GM12892 (cell line): Measurements from ENCODE around the gene PIAS1. TPM values are rescaled to one million over a fixed set of nuclear protein-coding genes. Genes with fewer than 3 reads are reported as not detected.
"Not testable (repeated sequence)": the region's sequence is repeated elsewhere in the genome, so short reads cannot be mapped to it uniquely, and the experiment has no call there.

Experiments used
- DNase-seq: peaks from one replicate; pipeline ENCODE4 v3.0.0; 2011; ENCODE audit not compliant: insufficient read length
- FAIRE-seq: peaks from 2 replicates; lab custom pipeline; 2011; peaks lifted over from hg19 to GRCh38; lab: Jason Lieb, UNC
- POLR2A ChIP-seq: IDR thresholded peaks from 2 replicates; pipeline ENCODE4 v1.6.1; 2011; ENCODE audit warnings: low read depth, low read length, control low read depth
- POLR2AphosphoS5 ChIP-seq: IDR thresholded peaks from 2 replicates; pipeline ENCODE4 v1.6.1; 2011; ENCODE audit warnings: low read depth, low read length, control low read depth
- TAF1 ChIP-seq: IDR thresholded peaks from 2 replicates; pipeline ENCODE4 v1.6.1; 2011; ENCODE audit warnings: low read depth, mild to moderate bottlenecking, control low read depth, low read length, borderline replicate concordance
- polyA plus RNA-seq: library from polyadenylated mRNA; unstranded; fragments of >200 nt; gene quantifications from one replicate; pipeline ENCODE4 v1.2.1, GENCODE V29; 2012; ENCODE audit warnings: missing spikeins, inconsistent platforms; ENCODE audit not compliant: missing spikeins

Gene PIAS1
- 32.2 TPM for polyA plus RNA-seq

DNA sequence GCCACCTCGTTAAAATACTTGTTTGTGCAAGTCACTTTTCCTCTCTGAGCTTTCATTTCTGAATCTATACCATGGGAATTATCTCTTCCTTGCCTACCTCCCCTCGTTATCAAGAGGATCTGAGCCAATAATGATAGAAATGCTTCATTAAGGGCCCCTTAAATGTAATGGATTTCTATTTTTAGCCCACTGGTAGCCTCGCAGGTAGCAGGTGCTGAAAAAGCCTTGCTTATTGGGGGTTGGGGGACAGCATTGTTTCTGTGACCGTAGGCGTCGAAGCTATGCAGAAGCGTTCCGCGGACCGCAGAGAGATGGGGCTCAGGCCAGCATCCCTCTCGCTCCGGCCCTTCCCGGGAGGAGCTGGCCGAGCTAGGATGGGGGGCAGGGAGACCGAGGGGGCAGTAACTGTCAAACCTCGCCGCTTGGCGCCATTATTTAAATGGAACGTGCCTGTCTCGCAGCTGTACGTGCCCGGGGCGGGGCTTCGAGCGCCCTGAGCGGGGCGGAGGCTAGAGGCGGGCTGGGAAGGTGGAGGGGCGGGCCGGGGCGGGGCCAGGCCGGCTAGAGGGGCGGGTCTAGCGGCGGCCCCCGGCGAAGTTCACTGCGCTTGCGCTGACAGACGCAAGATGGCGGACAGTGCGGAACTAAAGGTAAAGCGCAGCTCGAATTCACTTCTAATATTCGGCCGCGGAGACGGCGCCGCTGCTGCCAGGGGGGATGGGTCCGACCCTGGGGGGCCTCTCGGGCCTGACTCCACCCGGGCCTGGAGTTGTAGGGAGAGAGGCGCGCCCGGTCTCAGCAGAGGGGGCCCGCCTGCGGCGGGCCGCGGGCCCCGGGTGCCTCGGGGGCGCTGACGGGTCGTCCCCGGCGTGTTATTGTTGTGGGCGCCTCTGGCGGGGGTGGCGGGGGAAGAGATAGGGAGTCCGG, at the start of gene PIAS1:
Gene PIAS1 (plus strand): TSS at position 615 of the 927 bp plus-strand sequence. CDS start 12 bp downstream, at position 627.
- FAIRE-seq (peak; percentile 92), DNase-seq (peak; percentile 78)
- peak; percentile 82 for TF ChIP-seq TAF1
- TF ChIP-seq POLR2A, result peak; percentile 85
- peak; percentile 75 for TF ChIP-seq POLR2AphosphoS5

GRCh38 chr15:68007642-68008041, 46.5 kb upstream of the PIAS1 start:
- not testable (repeated sequence) for DNase-seq, FAIRE-seq

GRCh38 chr15:68010361-68011153, 43.6 kb upstream of the PIAS1 start:
- TF ChIP-seq POLR2AphosphoS5 (no peak), TAF1 (no peak), POLR2A (no peak)
- DNase-seq, result no peak
- no peak for FAIRE-seq

- DNase-seq (no peak), FAIRE-seq (no peak)
- TF ChIP-seq TAF1 (no peak), POLR2AphosphoS5 (no peak), POLR2A (no peak)
These were observed 41.2 kb upstream of the PIAS1 start for GRCh38 chr15:68012911-68013310.

DNA sequence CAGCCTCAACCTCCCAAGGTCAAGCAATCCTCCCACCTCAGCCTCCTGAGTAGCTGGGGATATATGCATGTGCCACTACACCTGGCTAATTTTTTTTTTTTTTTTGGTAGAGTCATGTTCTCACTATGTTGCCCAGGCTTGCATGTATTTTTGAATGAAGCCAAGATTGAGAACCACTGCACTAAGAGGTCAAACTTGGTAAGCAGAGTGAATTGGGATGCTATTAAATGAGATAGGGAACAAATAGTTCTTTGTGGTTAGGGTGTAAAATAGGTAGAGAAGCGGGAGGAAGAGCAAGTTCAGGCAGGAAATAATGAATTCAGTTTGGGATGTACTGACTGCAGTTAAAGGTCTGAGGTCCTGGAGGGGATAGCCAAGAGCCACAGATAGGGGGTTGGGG, 39.9 kb upstream of the PIAS1 start:
- DNase-seq, result no peak
- no peak for FAIRE-seq
- TF ChIP-seq TAF1 (no peak), POLR2A (no peak), POLR2AphosphoS5 (no peak)

DNA sequence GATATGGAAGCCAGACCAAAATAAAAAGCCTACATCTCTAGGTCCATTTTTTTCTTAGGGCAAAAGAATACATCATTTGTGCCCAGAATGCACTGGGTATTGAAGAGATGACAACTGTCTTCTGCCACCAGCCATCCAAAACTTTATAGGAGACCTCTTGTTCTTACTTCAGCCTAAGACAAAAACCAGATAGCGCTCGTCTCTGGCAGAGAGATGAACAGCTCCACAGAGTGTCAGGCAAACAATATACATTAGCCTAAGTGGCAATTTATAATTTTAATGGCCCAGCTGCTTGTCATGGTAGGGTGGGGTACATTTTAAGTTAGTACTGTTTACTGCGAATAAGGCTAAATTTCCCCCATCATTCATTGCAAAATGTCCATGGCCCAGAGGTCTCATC, 38.9 kb upstream of the PIAS1 start:
- DNase-seq (no peak), FAIRE-seq (no peak)
- TF ChIP-seq TAF1 (no peak), POLR2A (no peak), POLR2AphosphoS5 (no peak)

- no peak for DNase-seq
- no peak for FAIRE-seq
These were observed 36.9 kb upstream of the PIAS1 start for GRCh38 chr15:68017201-68017600.

DNA sequence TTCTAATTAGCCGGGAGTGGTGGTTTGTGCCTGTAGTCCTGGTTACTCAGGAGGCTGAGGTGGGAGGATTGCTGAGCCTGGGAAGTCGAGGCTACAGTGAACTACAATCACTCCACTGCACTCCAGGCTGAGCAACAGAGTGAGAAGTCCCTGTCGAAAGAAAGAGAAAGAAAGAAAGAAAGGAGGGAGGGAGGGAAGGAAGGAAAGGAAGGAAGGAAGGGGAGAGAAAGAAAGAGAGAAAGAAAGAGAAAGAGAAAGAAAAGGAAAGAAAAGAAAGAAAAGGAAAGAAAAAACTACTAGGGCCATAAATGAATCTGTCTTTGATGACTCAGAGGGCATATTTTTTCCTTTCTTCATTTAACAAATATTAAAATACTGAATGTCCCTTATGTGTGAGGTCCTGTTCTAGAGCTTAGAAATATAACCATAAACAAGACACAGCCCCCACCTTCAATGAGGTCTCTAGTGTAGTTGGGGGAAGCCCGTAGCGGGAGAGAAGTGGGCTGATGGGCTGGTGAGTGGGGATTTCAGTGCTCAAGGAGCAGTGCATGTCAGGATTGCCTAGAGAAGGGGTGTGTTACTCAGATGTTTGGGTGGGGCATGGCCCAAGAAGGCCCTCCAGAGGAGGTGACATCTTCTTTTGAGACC, 35.2 kb upstream of the PIAS1 start:
- DNase-seq, result no peak
- TF ChIP-seq TAF1 (no peak), POLR2A (no peak), POLR2AphosphoS5 (no peak)
- no peak for FAIRE-seq

More at GRCh38 chr15:68017201-68017600, 36.9 kb upstream of the PIAS1 start:
- TF ChIP-seq TAF1 (no peak), POLR2AphosphoS5 (no peak), POLR2A (no peak)

- FAIRE-seq (no peak), DNase-seq (no peak)
- TF ChIP-seq TAF1, result no peak
- TF ChIP-seq POLR2A, result no peak
- no peak for TF ChIP-seq POLR2AphosphoS5
These were observed 34.1 kb upstream of the PIAS1 start for GRCh38 chr15:68019814-68020525.

DNA sequence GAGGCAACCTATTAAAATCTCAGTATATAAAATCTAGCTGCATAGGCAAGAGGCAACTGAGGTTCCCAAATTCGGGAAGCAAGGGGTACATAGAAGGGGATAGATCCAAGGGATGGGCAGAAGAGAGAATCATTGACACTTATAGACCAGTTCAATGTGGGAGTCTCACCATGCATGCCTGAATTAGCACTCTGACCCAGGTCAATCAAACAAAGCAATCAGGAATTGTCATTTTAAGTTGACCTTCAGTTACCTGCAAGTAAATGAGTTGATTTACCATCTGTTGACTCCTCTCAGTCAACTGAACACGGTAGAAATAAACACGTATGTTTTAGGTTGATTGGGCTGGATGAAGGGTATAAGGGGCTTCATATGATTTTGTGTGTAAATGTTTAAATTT, 33.4 kb upstream of the PIAS1 start:
- DNase-seq, result no peak
- TF ChIP-seq TAF1 (no peak), POLR2AphosphoS5 (no peak), POLR2A (no peak)
- no peak for FAIRE-seq

- TF ChIP-seq POLR2AphosphoS5 (no peak), TAF1 (no peak), POLR2A (no peak)
- FAIRE-seq, result no peak
These were observed 32.1 kb upstream of the PIAS1 start for GRCh38 chr15:68022061-68022460.

More at GRCh38 chr15:68022061-68022460, 32.1 kb upstream of the PIAS1 start:
- DNase-seq, result no peak
